HepG2 (cell line): ENCODE results near the gene ATRAID. TPM values are rescaled to one million over a fixed set of nuclear protein-coding genes. Genes with fewer than 3 reads are reported as not detected.

Experiments used
- ASH2L ChIP-seq: fragments of 300-600, 200-600 bp; sonication (generic); IDR thresholded peaks from 2 replicates; pipeline ENCODE4 v1.7.0; 2017; ENCODE audit warnings: low read depth, mild to moderate bottlenecking, moderate library complexity, mixed read lengths, low read length; ENCODE audit not compliant: insufficient read length
- CAMTA2 ChIP-seq: sonication (generic); formaldehyde crosslinking; IDR thresholded peaks from 2 replicates; pipeline ENCODE4 v1.4.0; 2020; ENCODE audit warnings: mild to moderate bottlenecking, missing genetic modification reagents, borderline replicate concordance
- CCAR2 ChIP-seq: fragments of 200-400 bp; formaldehyde crosslinking; optimal IDR thresholded peaks from 2 replicates; pipeline ENCODE3; 2018; ENCODE audit warnings: low read depth, mild to moderate bottlenecking, low read length, moderate library complexity
- FOXK2 ChIP-seq: fragments of 450-650 bp; IDR thresholded peaks from 2 replicates; pipeline ENCODE4 v1.6.1; 2016
- GABPB1 ChIP-seq: IDR thresholded peaks from 2 replicates; pipeline ENCODE4 v1.6.1; 2016; ENCODE audit warnings: mild to moderate bottlenecking, missing genetic modification reagents, moderate library complexity, missing compliant biosample characterization
- GATA4 ChIP-seq: sonication (generic); IDR thresholded peaks from 2 replicates; pipeline ENCODE4 v1.6.1; 2016; ENCODE audit warnings: antibody characterized with exemption, low read depth, borderline replicate concordance
- GATAD2A ChIP-seq: IDR thresholded peaks from 2 replicates; pipeline ENCODE4 v1.6.1; 2016
- GLI4 ChIP-seq: sonication (generic); formaldehyde crosslinking; IDR thresholded peaks from 2 replicates; pipeline ENCODE4 v1.5.1; 2020; ENCODE audit warnings: missing genetic modification reagents, mild to moderate bottlenecking, moderate library complexity, borderline replicate concordance
- KDM4B ChIP-seq: sonication (generic); formaldehyde crosslinking; IDR thresholded peaks from 2 replicates; pipeline ENCODE4 v1.4.0; 2020; ENCODE audit warnings: missing genetic modification reagents
- NFKBIZ ChIP-seq: IDR thresholded peaks from 2 replicates; pipeline ENCODE4 v1.6.1; 2018; ENCODE audit warnings: missing genetic modification reagents, missing compliant biosample characterization
- RARG ChIP-seq: sonication (generic); formaldehyde crosslinking; IDR thresholded peaks from 2 replicates; pipeline ENCODE4 v1.4.0; 2020; ENCODE audit warnings: low read depth, mild to moderate bottlenecking, missing genetic modification reagents
- TRIM24 ChIP-seq: sonication (generic); formaldehyde crosslinking; IDR thresholded peaks from 2 replicates; pipeline ENCODE4 v1.8.0; 2022; ENCODE audit warnings: mild to moderate bottlenecking, missing genetic modification reagents
- U2AF1 ChIP-seq: fragments of 200-400 bp; formaldehyde crosslinking; optimal IDR thresholded peaks from 2 replicates; pipeline ENCODE3; 2017; ENCODE audit warnings: mild to moderate bottlenecking, low read depth, low read length
- ZNF629 ChIP-seq: sonication (generic); formaldehyde crosslinking; conservative IDR thresholded peaks from 2 replicates; pipeline ENCODE4 v1.5.0; 2020; ENCODE audit warnings: missing genetic modification reagents
- ZNF746 ChIP-seq: sonication (generic); formaldehyde crosslinking; IDR thresholded peaks from 2 replicates; pipeline ENCODE4 v1.8.0; 2022; ENCODE audit warnings: mild to moderate bottlenecking, missing genetic modification reagents
- ZSCAN31 ChIP-seq: sonication (generic); formaldehyde crosslinking; IDR thresholded peaks from 2 replicates; pipeline ENCODE4 v1.5.0; 2020; ENCODE audit warnings: low read depth, mild to moderate bottlenecking, missing genetic modification reagents
- polyA plus RNA-seq, 8 experiments: library from polyadenylated mRNA; depleted of rRNA in 3 of 8; stranded (reverse) in 7 of 8; unstranded in 1 of 8; fragments of >200 nt; fragmentation: Illumina TruSeq in 4 of 8; extraction: Trizol in 4 of 8; gene quantifications; 2 replicates each; pipeline versions ENCODE4 v1.2.1 to v1.2.3, GENCODE V29; 2011 to 2016; ENCODE audit warnings: low read depth in 4 of 8, missing spikeins in 1 of 8, mixed read lengths in 1 of 8; ENCODE audit not compliant: insufficient read depth in 1 of 8
- total RNA-seq, 5 experiments: library from RNA; depleted of rRNA; stranded (reverse); fragments of >200 nt; fragmentation: Illumina TruSeq; extraction: Trizol; gene quantifications; 2 replicates each; pipeline ENCODE4 v1.2.3, GENCODE V29; 2016; ENCODE audit warnings: low read depth in 1 of 5
- TF ChIP-seq, protein P1 (sequence below): sonication (generic); formaldehyde crosslinking; conservative IDR thresholded peaks from 2 replicates; pipeline ENCODE4 v1.8.1; 2023; ENCODE audit warnings: missing genetic modification reagents
- TF ChIP-seq, protein P2 (sequence below): sonication (generic); formaldehyde crosslinking; IDR thresholded peaks from 2 replicates; pipeline ENCODE4 v1.8.1; 2022; ENCODE audit warnings: low read depth, mild to moderate bottlenecking, missing genetic modification reagents
- TF ChIP-seq, protein P3 (sequence below): sonication (generic); formaldehyde crosslinking; IDR thresholded peaks from 2 replicates; pipeline ENCODE4 v1.9.0; 2021; ENCODE audit warnings: missing genetic modification reagents, borderline replicate concordance
- TF ChIP-seq, protein P4 (sequence below): sonication (generic); formaldehyde crosslinking; IDR thresholded peaks from 2 replicates; pipeline ENCODE4 v1.4.0; 2020; ENCODE audit warnings: missing genetic modification reagents, borderline replicate concordance

The ATRAID gene
- total and polyA plus RNA-seq, 2 of the 13 experiments (the other 11 are each of a cell fraction or from before 2014, with no cell fraction given): 207 to 382 TPM

DNA sequence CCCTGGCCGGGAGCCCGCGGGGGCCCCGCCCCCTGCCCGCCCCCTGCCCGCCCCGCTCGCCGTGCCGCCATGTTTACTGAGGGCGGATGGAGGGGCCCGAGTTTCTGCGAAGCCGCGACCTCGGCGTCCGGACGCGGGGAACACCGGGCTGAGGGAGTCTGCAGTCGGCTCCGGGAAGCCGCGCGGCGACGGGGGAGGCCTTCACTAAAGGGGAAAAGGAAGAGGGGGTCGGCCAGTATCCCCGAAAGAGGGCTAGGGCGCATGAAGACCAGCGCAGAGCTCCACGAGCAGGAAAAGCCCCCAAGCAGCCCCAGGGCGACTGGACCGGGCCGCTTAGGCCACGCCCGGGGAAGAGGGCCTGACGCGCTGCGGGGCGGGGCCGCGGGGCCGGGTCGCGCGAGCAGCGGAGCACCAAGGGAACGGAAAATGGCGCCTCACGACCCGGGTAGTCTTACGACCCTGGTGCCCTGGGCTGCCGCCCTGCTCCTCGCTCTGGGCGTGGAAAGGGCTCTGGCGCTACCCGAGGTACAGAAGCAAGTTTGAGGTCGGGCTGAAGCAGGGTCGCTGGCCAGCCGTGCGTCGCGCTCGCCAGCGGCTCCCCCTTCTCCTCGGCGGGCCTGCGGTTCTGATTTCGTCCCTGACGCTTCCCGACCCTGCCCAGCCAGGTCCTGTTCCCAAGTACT is at the start of gene ATRAID, which contains the start of gene SLC5A6 (continued):
- TF ChIP-seq, protein P1, sequence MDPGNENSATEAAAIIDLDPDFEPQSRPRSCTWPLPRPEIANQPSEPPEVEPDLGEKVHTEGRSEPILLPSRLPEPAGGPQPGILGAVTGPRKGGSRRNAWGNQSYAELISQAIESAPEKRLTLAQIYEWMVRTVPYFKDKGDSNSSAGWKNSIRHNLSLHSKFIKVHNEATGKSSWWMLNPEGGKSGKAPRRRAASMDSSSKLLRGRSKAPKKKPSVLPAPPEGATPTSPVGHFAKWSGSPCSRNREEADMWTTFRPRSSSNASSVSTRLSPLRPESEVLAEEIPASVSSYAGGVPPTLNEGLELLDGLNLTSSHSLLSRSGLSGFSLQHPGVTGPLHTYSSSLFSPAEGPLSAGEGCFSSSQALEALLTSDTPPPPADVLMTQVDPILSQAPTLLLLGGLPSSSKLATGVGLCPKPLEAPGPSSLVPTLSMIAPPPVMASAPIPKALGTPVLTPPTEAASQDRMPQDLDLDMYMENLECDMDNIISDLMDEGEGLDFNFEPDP (CRISPR knock-in tag): no peak
- TF ChIP-seq NFKBIZ (CRISPR knock-in tag) (peak; percentile 22; the same call in 1 of the 2 replicates), U2AF1 (peak; percentile 53), ZNF629 (CRISPR knock-in tag) (no peak), ASH2L (peak; percentile 79), GABPB1 (peak; percentile 89), GATAD2A (CRISPR knock-in tag) (no peak; the same call in 1 of the 2 replicates), TRIM24 (CRISPR knock-in tag) (no peak), ZNF746 (peak; percentile 70), CCAR2 (no peak), GLI4 (CRISPR knock-in tag) (no peak; the same call in 1 of the 2 replicates), ZSCAN31 (peak; percentile 91), GATA4 (0 out of 2 replicates have a peak, but pooled peaks have one; percentile 76), RARG (peak; percentile 62; the same call in 1 of the 2 replicates), KDM4B (CRISPR knock-in tag) (no peak; the same call in 1 of the 2 replicates), CAMTA2 (CRISPR knock-in tag) (no peak; the same call in 1 of the 2 replicates), FOXK2 (no peak; the same call in 1 of the 2 replicates)
- TF ChIP-seq, protein P2, sequence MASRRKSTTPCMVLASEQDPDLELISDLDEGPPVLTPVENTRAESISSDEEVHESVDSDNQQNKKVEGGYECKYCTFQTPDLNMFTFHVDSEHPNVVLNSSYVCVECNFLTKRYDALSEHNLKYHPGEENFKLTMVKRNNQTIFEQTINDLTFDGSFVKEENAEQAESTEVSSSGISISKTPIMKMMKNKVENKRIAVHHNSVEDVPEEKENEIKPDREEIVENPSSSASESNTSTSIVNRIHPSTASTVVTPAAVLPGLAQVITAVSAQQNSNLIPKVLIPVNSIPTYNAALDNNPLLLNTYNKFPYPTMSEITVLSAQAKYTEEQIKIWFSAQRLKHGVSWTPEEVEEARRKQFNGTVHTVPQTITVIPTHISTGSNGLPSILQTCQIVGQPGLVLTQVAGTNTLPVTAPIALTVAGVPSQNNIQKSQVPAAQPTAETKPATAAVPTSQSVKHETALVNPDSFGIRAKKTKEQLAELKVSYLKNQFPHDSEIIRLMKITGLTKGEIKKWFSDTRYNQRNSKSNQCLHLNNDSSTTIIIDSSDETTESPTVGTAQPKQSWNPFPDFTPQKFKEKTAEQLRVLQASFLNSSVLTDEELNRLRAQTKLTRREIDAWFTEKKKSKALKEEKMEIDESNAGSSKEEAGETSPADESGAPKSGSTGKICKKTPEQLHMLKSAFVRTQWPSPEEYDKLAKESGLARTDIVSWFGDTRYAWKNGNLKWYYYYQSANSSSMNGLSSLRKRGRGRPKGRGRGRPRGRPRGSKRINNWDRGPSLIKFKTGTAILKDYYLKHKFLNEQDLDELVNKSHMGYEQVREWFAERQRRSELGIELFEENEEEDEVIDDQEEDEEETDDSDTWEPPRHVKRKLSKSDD (CRISPR knock-in tag): peak; percentile 93
- TF ChIP-seq, protein P3, sequence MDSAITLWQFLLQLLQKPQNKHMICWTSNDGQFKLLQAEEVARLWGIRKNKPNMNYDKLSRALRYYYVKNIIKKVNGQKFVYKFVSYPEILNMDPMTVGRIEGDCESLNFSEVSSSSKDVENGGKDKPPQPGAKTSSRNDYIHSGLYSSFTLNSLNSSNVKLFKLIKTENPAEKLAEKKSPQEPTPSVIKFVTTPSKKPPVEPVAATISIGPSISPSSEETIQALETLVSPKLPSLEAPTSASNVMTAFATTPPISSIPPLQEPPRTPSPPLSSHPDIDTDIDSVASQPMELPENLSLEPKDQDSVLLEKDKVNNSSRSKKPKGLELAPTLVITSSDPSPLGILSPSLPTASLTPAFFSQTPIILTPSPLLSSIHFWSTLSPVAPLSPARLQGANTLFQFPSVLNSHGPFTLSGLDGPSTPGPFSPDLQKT (CRISPR knock-in tag): no peak
- TF ChIP-seq, protein P4, sequence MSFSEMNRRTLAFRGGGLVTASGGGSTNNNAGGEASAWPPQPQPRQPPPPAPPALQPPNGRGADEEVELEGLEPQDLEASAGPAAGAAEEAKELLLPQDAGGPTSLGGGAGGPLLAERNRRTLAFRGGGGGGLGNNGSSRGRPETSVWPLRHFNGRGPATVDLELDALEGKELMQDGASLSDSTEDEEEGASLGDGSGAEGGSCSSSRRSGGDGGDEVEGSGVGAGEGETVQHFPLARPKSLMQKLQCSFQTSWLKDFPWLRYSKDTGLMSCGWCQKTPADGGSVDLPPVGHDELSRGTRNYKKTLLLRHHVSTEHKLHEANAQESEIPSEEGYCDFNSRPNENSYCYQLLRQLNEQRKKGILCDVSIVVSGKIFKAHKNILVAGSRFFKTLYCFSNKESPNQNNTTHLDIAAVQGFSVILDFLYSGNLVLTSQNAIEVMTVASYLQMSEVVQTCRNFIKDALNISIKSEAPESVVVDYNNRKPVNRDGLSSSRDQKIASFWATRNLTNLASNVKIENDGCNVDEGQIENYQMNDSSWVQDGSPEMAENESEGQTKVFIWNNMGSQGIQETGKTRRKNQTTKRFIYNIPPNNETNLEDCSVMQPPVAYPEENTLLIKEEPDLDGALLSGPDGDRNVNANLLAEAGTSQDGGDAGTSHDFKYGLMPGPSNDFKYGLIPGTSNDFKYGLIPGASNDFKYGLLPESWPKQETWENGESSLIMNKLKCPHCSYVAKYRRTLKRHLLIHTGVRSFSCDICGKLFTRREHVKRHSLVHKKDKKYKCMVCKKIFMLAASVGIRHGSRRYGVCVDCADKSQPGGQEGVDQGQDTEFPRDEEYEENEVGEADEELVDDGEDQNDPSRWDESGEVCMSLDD (CRISPR knock-in tag): peak; percentile 24; the same call in 1 of the 2 replicates
